CD4-positive, alpha-beta T cell treated with Interleukin-4 for 1 hour (primary cell): Measurements from ENCODE around the gene TSC22D4.
"Not testable (repeated sequence)": the region's sequence is repeated elsewhere in the genome, so short reads cannot be mapped to it uniquely, and the experiment has no call there.

ENCODE experiments used
- DNase-seq, 2 donors: peaks; one replicate each; pipeline ENCODE4 v3.0.0-alpha.2; 2020 to 2022

The TSC22D4 gene

GRCh38 chr7:100472121-100472851, 6.7 kb downstream of the TSC22D4 start:
- no peak for DNase-seq

- DNase-seq, result no peak
These were observed 8.0 kb downstream of the TSC22D4 start for GRCh38 chr7:100471021-100471420.

- peak; percentile 80 for DNase-seq
These were observed 9.6 kb downstream of the TSC22D4 start for GRCh38 chr7:100469227-100470044.

GRCh38 chr7:100467638-100468373, 11.2 kb downstream of the TSC22D4 start:
- no peak for DNase-seq

GRCh38 chr7:100466653-100467605, 12.1 kb downstream of the TSC22D4 start:
- DNase-seq, result no peak

- DNase-seq, result no peak
These were observed 13.2 kb downstream of the TSC22D4 start for GRCh38 chr7:100465702-100466311.

- DNase-seq, result no peak
These were observed 13.7 kb downstream of the TSC22D4 start for GRCh38 chr7:100465299-100465698.

- DNase-seq, result no peak
These were observed 14.2 kb downstream of the TSC22D4 start for GRCh38 chr7:100464791-100465190.

GRCh38 chr7:100464210-100464660, 14.8 kb downstream of the TSC22D4 start, which contains the start of gene SPACDR:
Gene SPACDR, minus strand, starts transcription at chr7:100464260. Its CDS starts 235 bp downstream, at chr7:100464025.
- no peak for DNase-seq

- DNase-seq, result no peak
These were observed 22.0 kb downstream of the TSC22D4 start for GRCh38 chr7:100457033-100457432.

GRCh38 chr7:100456562-100456961, 22.5 kb downstream of the TSC22D4 start:
- DNase-seq, result no peak

GRCh38 chr7:100455206-100455605, 23.8 kb downstream of the TSC22D4 start:
- no peak for DNase-seq

- DNase-seq, result not testable (repeated sequence)
These were observed 25.2 kb downstream of the TSC22D4 start for GRCh38 chr7:100453854-100454253.

- DNase-seq, result no peak
These were observed 26.5 kb downstream of the TSC22D4 start for GRCh38 chr7:100452513-100452912.

- DNase-seq, result no peak
These were observed 29.7 kb downstream of the TSC22D4 start for GRCh38 chr7:100449190-100449795.

- DNase-seq, result not testable (repeated sequence)
These were observed 31.7 kb downstream of the TSC22D4 start for GRCh38 chr7:100447363-100447762.

- DNase-seq, result no peak
These were observed 33.0 kb downstream of the TSC22D4 start for GRCh38 chr7:100446040-100446439.

- DNase-seq, result peak in 1 of 2 donors; percentile 49
These were observed 34.4 kb downstream of the TSC22D4 start for GRCh38 chr7:100444311-100445278.

- DNase-seq, result no peak
These were observed 35.7 kb downstream of the TSC22D4 start for GRCh38 chr7:100443096-100443840.
